ENCODE results near the gene CPNE1.
"Not testable (repeated sequence)": the region's sequence is repeated elsewhere in the genome, so short reads cannot be mapped to it uniquely, and the experiment has no call there.

CPNE1 gene

DNA sequence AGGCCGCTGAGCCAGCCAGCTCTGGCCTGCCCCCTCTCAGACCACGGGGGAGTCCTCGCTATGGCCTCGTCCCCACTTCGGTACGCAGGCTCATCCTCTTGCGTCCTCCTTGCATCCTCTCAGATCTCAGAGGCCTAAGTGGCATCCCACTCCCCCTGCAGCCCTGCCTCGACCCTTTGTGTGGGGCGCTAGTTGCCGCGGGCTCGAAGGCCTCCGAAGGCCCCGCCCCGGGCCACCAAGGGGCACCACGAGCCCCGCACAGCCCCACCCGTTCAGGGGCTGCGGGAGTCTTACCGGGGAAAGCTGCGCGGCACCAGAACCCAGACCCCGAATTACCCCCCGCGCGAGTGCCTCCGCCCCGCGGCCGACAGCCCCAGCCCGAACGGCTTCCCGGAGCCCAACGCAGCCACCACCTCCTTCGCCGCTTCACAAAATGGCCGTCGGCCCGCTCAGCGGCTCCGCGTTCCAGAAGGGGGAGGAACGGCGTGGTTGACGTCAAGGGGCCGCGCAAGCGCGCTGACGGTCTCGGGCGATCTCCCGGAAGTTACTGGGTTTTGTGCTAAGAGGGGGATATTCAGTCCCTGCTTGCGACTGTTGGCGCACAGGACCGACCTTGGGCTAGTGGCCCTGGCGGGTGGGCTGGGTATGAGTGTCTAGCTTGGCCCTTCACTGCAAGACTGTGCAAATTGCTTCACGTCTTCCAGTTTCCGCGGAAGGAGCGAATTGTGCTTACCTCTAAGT lies at the start of gene CPNE1, which contains the start of gene RBM12:
Gene CPNE1 (minus strand): TSS at position 435 of the 741 bp plus-strand sequence. CDS start 31,977 bp downstream, outside the sequence.
Gene RBM12 (minus strand): TSS at position 435 of the 741 bp plus-strand sequence. CDS start 9,578 bp downstream, outside the sequence.
- peak; percentile 81 to 89 (median 83) for DNase-seq (ENCODE audit: low read depth in 3 of 3, low spot score in 1 of 3)

- no peak for DNase-seq (ENCODE audit: low read depth in 3 of 3, low spot score in 1 of 3)
These were observed 49.4 kb upstream of the CPNE1 start for GRCh38 chr20:35714127-35714526.

DNA sequence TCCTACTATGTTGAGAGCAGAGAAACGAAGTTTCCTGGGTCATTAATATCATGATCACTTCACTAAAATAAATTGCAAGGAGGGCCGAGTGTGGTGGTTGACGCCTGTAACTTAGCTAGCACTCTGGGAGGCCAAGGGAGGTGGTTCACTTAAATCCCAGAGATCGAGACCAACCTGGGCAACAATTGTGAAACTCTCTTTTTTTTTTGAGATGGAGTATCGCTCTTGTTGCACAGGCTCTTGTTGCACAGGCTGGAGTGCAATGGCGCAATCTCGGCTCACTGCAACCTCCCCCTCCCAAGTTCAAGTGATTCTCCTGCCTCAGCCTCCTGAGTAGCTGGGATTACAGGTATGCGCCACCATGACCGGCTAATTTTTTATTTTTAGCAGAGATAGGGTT lies 48.4 kb upstream of the CPNE1 start:
- not testable (repeated sequence) for DNase-seq (ENCODE audit: low read depth in 3 of 3, low spot score in 1 of 3)

- DNase-seq (ENCODE audit: low read depth in 3 of 3, low spot score in 1 of 3) = no peak
These were observed 47.0 kb upstream of the CPNE1 start for GRCh38 chr20:35711588-35712209.

- DNase-seq (ENCODE audit: low read depth in 3 of 3, low spot score in 1 of 3) = no peak
These were observed 46.3 kb upstream of the CPNE1 start for GRCh38 chr20:35710884-35711587.

DNA sequence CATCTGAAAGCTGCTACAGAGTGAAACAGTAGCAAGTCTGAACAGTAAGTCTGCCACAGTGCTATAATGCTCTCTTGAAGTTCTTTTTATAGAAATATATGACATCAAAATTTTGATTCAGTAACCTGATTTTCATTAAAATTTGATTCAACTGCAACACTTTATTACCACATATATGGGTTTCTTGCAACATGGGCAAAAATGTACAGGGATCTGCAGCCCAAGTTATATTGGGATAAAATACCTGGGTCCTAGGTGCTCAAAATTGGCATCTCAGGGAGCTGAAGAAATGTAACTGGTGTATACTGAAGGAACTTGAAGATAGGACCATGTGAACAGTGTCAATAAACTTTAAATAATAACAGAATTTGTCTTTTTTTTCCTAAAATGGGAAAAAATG lies 45.3 kb upstream of the CPNE1 start:
- no peak for DNase-seq (ENCODE audit: low read depth in 3 of 3, low spot score in 1 of 3)

DNA sequence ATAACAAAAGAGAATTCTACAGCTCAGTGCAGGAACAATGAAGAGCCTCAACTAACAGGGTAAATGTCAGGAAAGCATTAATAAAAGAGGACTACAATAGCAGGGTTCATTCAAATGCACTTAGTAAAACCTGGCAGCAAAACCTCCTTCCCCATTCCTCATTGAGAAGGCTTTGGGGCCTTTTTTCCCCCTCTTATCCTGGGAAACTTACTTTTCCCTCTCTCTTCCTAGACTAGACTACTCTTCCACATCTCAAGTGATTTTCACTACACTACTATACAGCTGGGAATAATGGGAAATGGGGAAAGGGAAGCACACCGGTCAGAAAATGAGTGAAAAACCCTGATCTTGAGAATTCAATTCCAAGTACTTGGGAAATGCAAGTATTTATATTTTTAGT lies 44.6 kb upstream of the CPNE1 start:
- DNase-seq (ENCODE audit: low read depth in 3 of 3, low spot score in 1 of 3) = no peak

GRCh38 chr20:35708502-35708901 lies 43.8 kb upstream of the CPNE1 start:
- DNase-seq (ENCODE audit: low read depth in 3 of 3, low spot score in 1 of 3) = no peak

GRCh38 chr20:35706591-35707529 lies 42.2 kb upstream of the CPNE1 start:
- DNase-seq (ENCODE audit: low read depth in 3 of 3, low spot score in 1 of 3) = not testable (repeated sequence)

- not testable (repeated sequence) for DNase-seq (ENCODE audit: low read depth in 3 of 3, low spot score in 1 of 3)
These were observed 41.2 kb upstream of the CPNE1 start for GRCh38 chr20:35705894-35706293.

DNA sequence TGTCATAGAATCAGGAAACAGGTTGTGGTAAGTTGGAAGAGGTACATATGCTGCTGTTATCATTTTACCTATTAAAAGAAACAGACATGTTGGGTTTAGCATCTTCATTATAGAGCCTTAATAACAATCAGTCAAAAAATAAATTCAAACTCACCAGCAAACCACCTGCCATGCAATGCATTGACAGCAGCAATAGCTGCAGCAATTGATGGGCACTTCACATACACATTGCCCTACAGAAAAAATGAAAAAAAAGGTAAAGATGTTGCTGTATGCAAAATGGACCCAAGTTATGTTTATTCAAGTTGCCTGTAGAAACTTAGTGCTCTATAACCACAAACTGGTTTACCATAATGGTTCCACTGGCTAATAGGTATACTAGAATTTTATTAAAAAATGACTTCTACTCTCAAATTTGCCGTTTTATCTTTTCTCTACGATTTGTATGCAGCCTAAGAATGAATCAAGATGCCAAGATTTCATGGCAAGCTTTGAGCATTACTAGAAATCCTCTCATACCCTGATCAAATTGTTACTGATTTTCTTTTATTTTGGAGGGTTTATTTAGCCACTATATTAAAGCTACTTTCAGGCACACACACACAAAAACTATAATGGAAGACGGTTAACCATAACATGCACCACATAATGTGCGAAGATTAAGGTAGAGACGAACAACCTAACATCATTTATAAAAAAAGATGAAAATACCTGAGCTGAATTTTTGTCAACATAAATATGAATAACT lies 40.0 kb upstream of the CPNE1 start:
- no peak for DNase-seq (ENCODE audit: low read depth in 3 of 3, low spot score in 1 of 3)

DNA sequence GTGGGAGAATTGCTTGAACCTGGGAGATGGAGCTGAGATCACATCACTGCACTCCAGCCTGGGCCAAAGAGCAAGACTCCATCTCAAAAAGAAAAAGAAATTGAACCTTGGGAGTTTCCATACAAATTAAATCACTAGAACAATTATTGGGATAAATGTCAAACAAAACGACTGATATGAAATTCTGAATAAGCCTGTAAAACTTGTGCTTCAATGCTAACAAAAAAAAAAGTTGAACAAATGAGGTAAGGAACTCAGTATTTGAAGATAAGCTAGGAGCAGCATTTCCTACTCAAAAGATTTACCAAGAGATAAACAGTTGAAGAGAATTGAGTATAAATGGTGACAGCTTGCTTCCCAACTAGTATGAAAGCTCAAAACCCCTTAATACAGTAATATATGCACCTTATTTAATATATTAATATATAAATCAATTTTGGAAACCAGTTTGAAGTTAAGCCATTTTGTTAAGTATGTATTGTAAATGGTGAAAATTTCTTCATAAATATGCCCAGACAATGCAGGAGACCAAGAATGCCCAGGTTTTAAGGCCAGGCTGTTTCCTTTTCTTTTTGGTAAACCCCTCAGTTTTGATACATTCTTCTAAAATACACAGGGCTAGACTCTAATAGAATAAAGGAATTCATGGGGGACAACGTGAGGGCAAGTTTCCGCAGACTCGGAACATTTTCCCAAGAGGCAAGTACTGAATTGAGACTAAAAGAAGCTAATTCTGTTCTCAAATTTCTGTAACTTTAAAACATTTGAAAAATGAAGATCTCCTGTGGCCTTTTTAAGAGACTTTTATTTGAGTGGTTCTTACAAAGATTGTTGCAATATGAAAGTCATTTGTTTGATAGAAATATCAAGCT lies 38.4 kb upstream of the CPNE1 start:
- no peak for DNase-seq (ENCODE audit: low read depth in 3 of 3, low spot score in 1 of 3)

- no peak for DNase-seq (ENCODE audit: low read depth in 3 of 3, low spot score in 1 of 3)
These were observed 37.5 kb upstream of the CPNE1 start for GRCh38 chr20:35702051-35702823.

DNA sequence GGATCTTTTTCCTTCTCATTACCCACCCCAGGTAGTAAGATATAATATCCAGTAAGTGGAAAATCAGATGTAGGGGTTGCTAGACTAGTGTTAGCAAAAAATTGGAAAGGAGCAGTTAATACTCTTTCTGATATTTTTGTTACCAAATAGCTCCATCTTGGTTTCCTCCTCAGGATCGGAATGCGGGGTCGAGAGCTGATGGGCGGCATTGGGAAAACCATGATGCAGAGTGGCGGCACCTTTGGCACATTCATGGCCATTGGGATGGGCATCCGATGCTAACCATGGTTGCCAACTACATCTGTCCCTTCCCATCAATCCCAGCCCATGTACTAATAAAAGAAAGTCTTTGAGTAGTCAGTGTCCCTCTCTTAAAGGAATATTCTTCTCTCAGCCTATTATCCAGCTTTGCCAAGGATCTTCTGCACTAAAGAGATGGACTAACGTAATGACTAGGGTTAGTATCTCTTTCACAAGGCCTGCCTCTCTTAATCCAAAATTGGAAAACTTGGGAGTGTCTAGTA lies 36.0 kb upstream of the CPNE1 start:
- no peak for DNase-seq (ENCODE audit: low read depth in 3 of 3, low spot score in 1 of 3)

DNA sequence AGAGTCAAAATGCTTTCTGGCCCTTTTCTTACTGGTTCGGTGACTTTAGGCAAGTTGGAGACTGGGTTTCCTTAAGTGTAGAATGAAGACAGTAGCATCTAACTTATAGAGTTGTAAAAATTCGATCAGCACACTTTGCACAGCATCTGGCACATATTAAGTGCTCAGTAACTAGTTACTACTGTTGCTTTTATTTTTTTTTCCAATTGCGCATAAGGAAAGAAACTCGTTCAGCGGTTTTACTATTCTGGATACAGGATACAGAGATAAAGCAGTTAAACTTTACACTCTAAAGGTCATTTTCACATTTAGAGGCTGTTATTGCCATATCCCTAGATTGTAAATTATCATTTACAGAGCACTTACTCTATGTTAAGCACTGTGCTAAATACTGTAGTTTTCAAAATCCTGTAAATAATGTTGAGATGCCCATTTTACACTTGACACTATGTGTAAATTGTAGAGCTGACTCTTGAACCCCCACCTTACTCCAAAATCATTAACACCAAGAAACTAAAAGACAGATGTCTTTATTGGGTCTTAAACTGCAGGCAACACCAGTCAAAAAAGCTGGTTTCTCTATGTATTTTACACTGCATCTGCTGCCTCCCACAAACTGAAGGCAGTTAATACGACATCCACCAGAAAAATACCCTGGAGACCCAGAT lies 35.4 kb upstream of the CPNE1 start:
- DNase-seq (ENCODE audit: low read depth in 3 of 3, low spot score in 1 of 3) = no peak

DNA sequence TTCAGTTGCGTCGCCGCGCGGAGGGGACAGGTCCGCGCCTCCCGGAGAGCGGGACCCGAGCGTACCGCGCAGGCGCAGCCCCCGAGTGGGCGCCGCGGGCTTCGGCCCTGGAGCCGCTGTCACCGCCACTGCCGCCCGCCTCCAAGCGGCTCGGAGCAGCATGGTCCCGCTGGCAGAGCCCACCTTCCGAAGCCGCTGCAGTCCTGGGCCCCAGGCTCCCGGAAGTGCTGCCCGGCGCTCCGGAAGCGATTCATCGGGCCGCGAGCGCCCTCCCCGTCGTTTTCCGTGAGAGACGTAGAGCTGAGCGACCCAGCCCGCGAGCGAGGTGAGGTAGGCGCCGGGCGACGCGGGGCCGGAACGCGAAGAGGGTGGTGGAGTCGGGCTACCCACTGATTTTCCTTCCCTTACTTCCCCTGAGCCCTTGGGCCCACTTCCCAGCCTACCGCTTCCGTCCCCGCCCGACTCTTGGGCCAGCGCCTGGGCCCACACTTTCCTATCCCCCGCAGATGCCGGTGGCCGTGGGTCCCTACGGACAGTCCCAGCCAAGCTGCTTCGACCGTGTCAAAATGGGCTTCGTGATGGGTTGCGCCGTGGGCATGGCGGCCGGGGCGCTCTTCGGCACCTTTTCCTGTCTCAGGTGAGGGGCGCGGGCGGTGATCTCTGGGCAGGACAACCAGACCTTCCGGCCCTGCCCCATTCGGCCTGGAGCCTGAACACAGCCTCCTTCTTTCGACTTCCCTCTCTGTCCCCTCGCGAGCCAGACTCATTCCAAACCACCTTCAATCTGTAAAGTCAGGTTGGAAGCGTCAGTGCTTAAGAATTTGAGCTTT lies 34.6 kb upstream of the CPNE1 start, which contains the start of the genes NFS1 and ROMO1:
Gene NFS1 (minus strand): TSS at position 226 of the 830 bp plus-strand sequence. CDS start 64 bp downstream, at position 162.
Gene ROMO1 (plus strand): TSS at position 279 of the 830 bp plus-strand sequence. CDS start 228 bp downstream, at position 507.
- peak; percentile 42 to 76 (median 69) for DNase-seq (ENCODE audit: low read depth in 3 of 3, low spot score in 1 of 3)
